Measurements from ENCODE around the gene SASH3. TPM values are rescaled to one million over a fixed set of nuclear protein-coding genes. Genes with fewer than 3 reads are reported as not detected.

SASH3 gene
- total and polyA plus RNA-seq, 8 donors = 0.31 to 8.5 (median 1.2) TPM

GRCh38 chrX:129743821-129744220 lies 35.9 kb upstream of the SASH3 start:
- Histone ChIP-seq H3K27ac (no peak overlapping the region), H3K4me3 (no peak overlapping the region), H3K4me1 (no peaks in the 10 kb centered on the region), H3K9me3 (no peaks in the 10 kb centered on the region), H3K36me3 (no peaks in the 10 kb centered on the region), H3K27me3 (no peaks in the 10 kb centered on the region)
- 69 to 70% methylated on average over 4 of the region's 4 CpGs for WGBS, 2 donors
- ATAC-seq (no peak), DNase-seq (no peak), FAIRE-seq (no peak)
- TF ChIP-seq CTCF (IDR thresholded peaks at IDR 0.05) = no peak
- intact Hi-C loops (cut with DNase I) = no loop called here

GRCh38 chrX:129744861-129745321 lies 34.9 kb upstream of the SASH3 start:
- Histone ChIP-seq H3K27me3 (no peaks in the 10 kb centered on the region), H3K27ac (no peak overlapping the region), H3K4me3 (no peak overlapping the region), H3K9me3 (no peaks in the 10 kb centered on the region), H3K4me1 (no peaks in the 10 kb centered on the region), H3K36me3 (no peaks in the 10 kb centered on the region)
- no peak for TF ChIP-seq CTCF (IDR thresholded peaks at IDR 0.05)
- ATAC-seq (no peak), DNase-seq (no peak), FAIRE-seq (no peak)
- WGBS, 2 donors = 65 to 75% methylated on average over 10 of the region's 10 CpGs
- intact Hi-C loops (cut with DNase I) = no loop called here

- Histone ChIP-seq H3K9me3 (no peaks in the 10 kb centered on the region), H3K4me3 (no peak overlapping the region), H3K27ac (no peak overlapping the region), H3K36me3 (no peaks in the 10 kb centered on the region), H3K4me1 (no peaks in the 10 kb centered on the region), H3K27me3 (no peaks in the 10 kb centered on the region)
- intact Hi-C loops (cut with DNase I) = no loop called here
- TF ChIP-seq CTCF (IDR thresholded peaks at IDR 0.05) = no peak
- FAIRE-seq (no peak), DNase-seq (no peak), ATAC-seq (no peak)
- WGBS, 2 donors = 66 to 82% methylated on average over 7 of the region's 7 CpGs
Observed at GRCh38 chrX:129746557-129747470, 32.9 kb upstream of the SASH3 start.

GRCh38 chrX:129747533-129747932 lies 32.2 kb upstream of the SASH3 start:
- intact Hi-C loops (cut with DNase I) = no loop called here
- no peaks in the 10 kb centered on the region for H3K36me3 ChIP-seq
- H3K27ac ChIP-seq = no peak overlapping the region
- no peak for TF ChIP-seq CTCF (IDR thresholded peaks at IDR 0.05)
- H3K27me3 ChIP-seq = no peaks in the 10 kb centered on the region
- 60 to 61% methylated on average over 4 of the region's 4 CpGs for WGBS, 2 donors
- no peak for DNase-seq
- no peak for ATAC-seq
- no peak for FAIRE-seq
- no peaks in the 10 kb centered on the region for H3K4me1 ChIP-seq
- no peaks in the 10 kb centered on the region for H3K9me3 ChIP-seq
- no peak overlapping the region for H3K4me3 ChIP-seq

GRCh38 chrX:129748305-129748704 lies 31.4 kb upstream of the SASH3 start:
- H3K27ac ChIP-seq = no peak overlapping the region
- H3K4me1 ChIP-seq = no peaks in the 10 kb centered on the region
- DNase-seq (no peak), FAIRE-seq (peak; percentile 93), ATAC-seq (peak in 3 of 4 donors; percentile 23 to 67 (median 47))
- H3K4me3 ChIP-seq = no peak overlapping the region
- intact Hi-C loops (cut with DNase I) = no loop called here
- 39 to 44% methylated on average over 4 of the region's 4 CpGs for WGBS, 2 donors
- no peaks in the 10 kb centered on the region for H3K9me3 ChIP-seq
- no peak for TF ChIP-seq CTCF (IDR thresholded peaks at IDR 0.05)
- no peaks in the 10 kb centered on the region for H3K36me3 ChIP-seq
- H3K27me3 ChIP-seq = no peaks in the 10 kb centered on the region

All from pancreas (tissue), 10 donors.